Peyer's patch (tissue), 4 donors: Measurements from ENCODE around the gene TCF12. TPM values are rescaled to one million over a fixed set of nuclear protein-coding genes. Genes with fewer than 3 reads are reported as not detected.
"Not testable (repeated sequence)": the region's sequence is repeated elsewhere in the genome, so short reads cannot be mapped to it uniquely, and the experiment has no call there.

Experiments
- DNase-seq, 3 donors: peaks; one replicate each; pipeline ENCODE4 v3.0.0-alpha.2; 2017 to 2019
- H3K27ac ChIP-seq, 4 donors: fragments of 200-600 bp; sonication (generic); one replicate each; pipeline ENCODE4 v1.5.1; 2016 to 2019
- H3K27me3 ChIP-seq, 2 donors: fragments of 200-600 bp; sonication (generic); one replicate each; pipeline ENCODE4 v1.5.1; 2019
- H3K36me3 ChIP-seq, 3 donors: fragments of 200-600 bp; sonication (generic); one replicate each; pipeline ENCODE4 v1.5.1; 2016 to 2019
- H3K4me1 ChIP-seq, 4 donors: fragments of 200-600 bp; sonication (generic); one replicate each; pipeline ENCODE4 v1.5.1; 2016 to 2019
- H3K4me3 ChIP-seq, 4 donors: fragments of 200-600 bp; sonication (generic); 1 replicate in 3 of 4; 2 replicates in 1 of 4; pipeline ENCODE4 v1.5.1; 2016 to 2019; ENCODE audit warnings: mild to moderate bottlenecking in 1 of 4
- H3K9me3 ChIP-seq, 4 donors: fragments of 200-600 bp; sonication (generic); one replicate each; pipeline ENCODE4 v1.5.1; 2016 to 2019; ENCODE audit warnings: mild to moderate bottlenecking in 1 of 4
- POLR2A ChIP-seq, 2 donors: fragments of 450-650 bp; IDR thresholded peaks; one replicate each; pipeline ENCODE4 v1.5.1; 2017; ENCODE audit warnings: antibody characterized with exemption in 2 of 2, mild to moderate bottlenecking in 2 of 2, moderate library complexity in 2 of 2
- total RNA-seq, 4 donors: library from RNA; depleted of rRNA; stranded (reverse); fragments of >200 nt; gene quantifications; one replicate each; pipeline ENCODE4 v1.1.0, GENCODE V29; 2016
- TF ChIP-seq, protein P1 (sequence below), 6 experiments: fragments of 450-650 bp in 4 of 6; fragments of 200-600 bp in 2 of 6; sonication (generic) in 1 of 6; IDR thresholded peaks; one replicate each; pipeline ENCODE4 v1.5.1; 2017 to 2019; ENCODE audit warnings: antibody characterized with exemption in 6 of 6, mild to moderate bottlenecking in 3 of 6, moderate library complexity in 1 of 6

The TCF12 gene
- total RNA-seq, 4 donors from 2014 or later, result 98.4 to 815 (median 215) TPM

- H3K9me3 ChIP-seq, result no peaks in the 10 kb centered on the region
- no peaks in the 10 kb centered on the region for H3K27me3 ChIP-seq
- H3K4me3 ChIP-seq, result no peak overlapping the region
- no peak for DNase-seq
- no peak for TF ChIP-seq POLR2A (IDR thresholded peaks at IDR 0.05)
- TF ChIP-seq, protein P1, sequence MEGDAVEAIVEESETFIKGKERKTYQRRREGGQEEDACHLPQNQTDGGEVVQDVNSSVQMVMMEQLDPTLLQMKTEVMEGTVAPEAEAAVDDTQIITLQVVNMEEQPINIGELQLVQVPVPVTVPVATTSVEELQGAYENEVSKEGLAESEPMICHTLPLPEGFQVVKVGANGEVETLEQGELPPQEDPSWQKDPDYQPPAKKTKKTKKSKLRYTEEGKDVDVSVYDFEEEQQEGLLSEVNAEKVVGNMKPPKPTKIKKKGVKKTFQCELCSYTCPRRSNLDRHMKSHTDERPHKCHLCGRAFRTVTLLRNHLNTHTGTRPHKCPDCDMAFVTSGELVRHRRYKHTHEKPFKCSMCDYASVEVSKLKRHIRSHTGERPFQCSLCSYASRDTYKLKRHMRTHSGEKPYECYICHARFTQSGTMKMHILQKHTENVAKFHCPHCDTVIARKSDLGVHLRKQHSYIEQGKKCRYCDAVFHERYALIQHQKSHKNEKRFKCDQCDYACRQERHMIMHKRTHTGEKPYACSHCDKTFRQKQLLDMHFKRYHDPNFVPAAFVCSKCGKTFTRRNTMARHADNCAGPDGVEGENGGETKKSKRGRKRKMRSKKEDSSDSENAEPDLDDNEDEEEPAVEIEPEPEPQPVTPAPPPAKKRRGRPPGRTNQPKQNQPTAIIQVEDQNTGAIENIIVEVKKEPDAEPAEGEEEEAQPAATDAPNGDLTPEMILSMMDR (IDR thresholded peaks at IDR 0.05), result no peak
- peaks cover 0 to 6% (median 0%) of the 10 kb centered on the region in 4 donors for H3K4me1 ChIP-seq
- peaks cover 0 to 10% (median 0%) of the 10 kb centered on the region in 3 donors for H3K36me3 ChIP-seq
- H3K27ac ChIP-seq, result no peak overlapping the region
These were observed 230.8 kb downstream of the TCF12 start for GRCh38 chr15:57149196-57149595.

DNA sequence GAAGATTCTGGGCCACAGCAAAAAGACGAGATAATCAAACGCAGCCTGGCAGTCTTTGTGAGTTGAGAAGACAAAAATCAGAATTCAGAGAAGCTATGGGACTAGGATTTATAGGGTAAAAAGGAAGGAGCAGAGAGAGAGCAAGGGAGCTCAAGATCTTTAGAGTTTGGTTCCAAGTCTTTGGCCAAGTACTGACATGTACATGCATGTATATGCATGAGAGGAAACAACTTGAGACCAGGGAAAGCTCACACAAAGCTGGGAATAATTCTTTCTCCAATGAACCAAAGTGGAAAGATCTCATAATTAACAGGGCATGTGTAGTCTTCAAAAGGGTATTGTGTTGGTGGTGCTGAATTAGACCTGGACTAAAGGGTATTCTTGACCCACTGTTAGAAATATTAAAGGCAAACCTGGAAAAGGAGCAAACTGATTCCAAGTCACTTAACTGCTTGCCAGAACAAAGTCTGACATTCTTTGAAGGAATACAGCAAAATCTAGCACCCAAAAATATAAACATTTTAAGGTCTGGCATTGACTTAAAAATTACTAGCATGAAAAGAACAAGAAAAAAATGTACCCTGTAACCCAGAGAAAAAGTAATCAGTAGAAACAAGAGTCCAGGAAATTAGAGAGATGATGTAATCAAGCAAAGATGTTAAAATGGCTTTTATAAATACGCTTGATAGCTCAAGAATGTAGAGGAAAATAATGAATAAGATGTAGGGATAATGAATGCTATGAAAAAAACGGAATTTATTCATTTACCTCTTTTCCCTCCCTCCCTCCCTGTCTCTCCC is 231.8 kb downstream of the TCF12 start:
- H3K27me3 ChIP-seq, result no peaks in the 10 kb centered on the region
- TF ChIP-seq POLR2A (IDR thresholded peaks at IDR 0.05), result no peak
- TF ChIP-seq, protein P1 (IDR thresholded peaks at IDR 0.05), result no peak
- no peak overlapping the region for H3K4me3 ChIP-seq
- no peak for DNase-seq
- H3K4me1 ChIP-seq, result peaks cover 0 to 6% (median 0%) of the 10 kb centered on the region in 4 donors
- H3K9me3 ChIP-seq, result no peaks in the 10 kb centered on the region
- peaks cover 0 to 10% (median 0%) of the 10 kb centered on the region in 3 donors for H3K36me3 ChIP-seq
- H3K27ac ChIP-seq, result no peak overlapping the region

DNA sequence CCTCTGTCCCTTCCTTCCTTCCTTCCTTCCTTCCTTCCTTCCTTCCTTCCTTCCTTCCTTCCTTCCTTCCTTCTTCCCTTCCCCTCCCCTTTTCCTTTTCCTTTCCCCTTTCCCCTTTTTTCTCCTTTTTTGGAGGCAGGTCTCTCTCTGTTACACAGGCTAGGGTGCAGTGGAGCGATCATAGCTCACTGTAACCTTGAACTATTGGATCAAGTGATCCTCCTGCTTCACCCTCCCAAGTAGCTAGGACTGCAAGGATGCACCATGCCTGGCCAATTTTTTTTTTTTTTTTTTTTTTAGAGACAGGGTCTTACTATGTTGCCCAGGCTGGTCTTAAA is 232.4 kb downstream of the TCF12 start:
- H3K36me3 ChIP-seq, result peaks cover 0 to 10% (median 0%) of the 10 kb centered on the region in 3 donors
- DNase-seq, H3K4me3 ChIP-seq, H3K27me3 ChIP-seq, H3K9me3 ChIP-seq, H3K27ac ChIP-seq, H3K4me1 ChIP-seq: not testable (repeated sequence)

GRCh38 chr15:57152133-57152532 is 233.7 kb downstream of the TCF12 start:
- TF ChIP-seq, protein P1 (IDR thresholded peaks at IDR 0.05), result no peak
- no peak for TF ChIP-seq POLR2A (IDR thresholded peaks at IDR 0.05)
- H3K4me1 ChIP-seq, result peaks cover 0 to 3% (median 0%) of the 10 kb centered on the region in 4 donors
- H3K36me3 ChIP-seq, result peaks cover 0 to 10% (median 0%) of the 10 kb centered on the region in 3 donors
- no peak overlapping the region for H3K4me3 ChIP-seq
- DNase-seq, result no peak
- H3K27me3 ChIP-seq, result no peaks in the 10 kb centered on the region
- H3K27ac ChIP-seq, result no peak overlapping the region
- no peaks in the 10 kb centered on the region for H3K9me3 ChIP-seq

DNA sequence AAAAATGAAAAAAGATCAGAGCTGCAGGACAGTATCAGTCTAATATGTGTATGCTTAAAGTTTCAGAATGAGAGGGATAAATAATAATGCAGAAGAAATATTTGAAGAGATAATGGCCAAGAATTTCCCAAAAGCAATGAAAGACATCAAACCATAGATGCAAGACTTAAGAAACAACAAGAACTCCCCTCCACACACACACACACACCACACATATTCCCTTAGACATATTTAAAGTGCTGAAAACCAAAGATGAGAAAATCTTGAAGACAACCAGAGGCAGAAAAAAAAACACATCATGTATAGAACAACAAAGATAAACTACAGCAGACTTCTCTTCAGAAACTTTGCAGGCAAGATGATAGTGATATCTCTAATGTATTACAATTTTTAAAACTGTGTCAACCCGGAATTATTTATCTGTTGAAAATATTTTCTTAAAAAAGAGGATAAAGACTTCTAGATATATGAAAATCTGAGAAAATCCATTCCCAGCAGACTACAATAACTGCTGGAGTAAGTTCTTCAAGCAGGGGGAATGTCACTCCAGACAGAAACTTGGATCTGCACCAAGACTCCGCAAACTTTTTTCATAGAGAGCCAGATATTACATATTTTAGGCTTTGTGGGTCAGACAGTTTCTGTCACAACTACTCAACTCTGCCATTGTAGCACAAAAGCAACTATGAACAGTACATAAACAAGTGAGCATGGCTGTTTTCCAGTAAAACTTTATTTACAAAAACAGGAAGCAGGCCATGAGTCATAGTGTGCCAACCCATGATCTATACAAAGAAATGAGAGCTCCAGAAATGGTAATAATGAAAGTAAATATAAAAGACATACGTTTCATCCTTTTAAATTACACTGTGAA is 234.5 kb downstream of the TCF12 start:
- no peaks in the 10 kb centered on the region for H3K4me1 ChIP-seq

GRCh38 chr15:57156210-57156884 is 237.9 kb downstream of the TCF12 start:
- TF ChIP-seq POLR2A (IDR thresholded peaks at IDR 0.05), result no peak
- TF ChIP-seq, protein P1 (IDR thresholded peaks at IDR 0.05), result no peak
- H3K4me1 ChIP-seq, result no peaks in the 10 kb centered on the region
- H3K36me3 ChIP-seq, result peaks cover 0 to 9% (median 0%) of the 10 kb centered on the region in 3 donors
- no peaks in the 10 kb centered on the region for H3K27me3 ChIP-seq
- DNase-seq, result no peak
- no peak overlapping the region for H3K4me3 ChIP-seq
- no peak overlapping the region for H3K27ac ChIP-seq
- no peaks in the 10 kb centered on the region for H3K9me3 ChIP-seq

More for the DNA sequence above, 234.5 kb downstream of the TCF12 start:
- TF ChIP-seq POLR2A (IDR thresholded peaks at IDR 0.05), result no peak
- H3K36me3 ChIP-seq, result peaks cover 0 to 10% (median 0%) of the 10 kb centered on the region in 3 donors
- H3K27me3 ChIP-seq, result no peaks in the 10 kb centered on the region
- H3K27ac ChIP-seq, result no peak overlapping the region
- no peaks in the 10 kb centered on the region for H3K9me3 ChIP-seq
- H3K4me3 ChIP-seq, result no peak overlapping the region
- DNase-seq, result no peak
